Measurements from ENCODE around the gene THOC5.
"Not testable (repeated sequence)": the region's sequence is repeated elsewhere in the genome, so short reads cannot be mapped to it uniquely, and the experiment has no call there.

The THOC5 gene

DNA sequence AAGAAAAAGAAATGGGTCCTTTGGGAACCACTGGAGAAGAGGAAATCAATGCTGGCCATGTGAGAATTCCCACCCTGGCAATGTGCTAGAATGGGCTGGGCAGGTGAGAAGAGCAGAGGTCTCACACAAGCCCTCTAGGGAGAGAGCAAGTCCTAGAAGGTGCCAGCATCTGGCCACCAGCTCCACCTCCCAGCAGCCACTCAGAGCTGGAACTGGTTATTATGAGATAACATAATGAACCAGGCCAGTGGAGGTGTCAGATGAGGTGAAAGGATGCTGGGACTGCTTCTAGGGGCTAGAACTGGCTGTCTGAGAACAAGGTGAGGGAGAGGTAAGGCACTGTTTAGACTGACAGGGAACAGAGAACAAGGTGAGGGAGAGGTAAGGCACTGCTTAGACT lies 44.3 kb downstream of the THOC5 start:
- FAIRE-seq: no peak

DNA sequence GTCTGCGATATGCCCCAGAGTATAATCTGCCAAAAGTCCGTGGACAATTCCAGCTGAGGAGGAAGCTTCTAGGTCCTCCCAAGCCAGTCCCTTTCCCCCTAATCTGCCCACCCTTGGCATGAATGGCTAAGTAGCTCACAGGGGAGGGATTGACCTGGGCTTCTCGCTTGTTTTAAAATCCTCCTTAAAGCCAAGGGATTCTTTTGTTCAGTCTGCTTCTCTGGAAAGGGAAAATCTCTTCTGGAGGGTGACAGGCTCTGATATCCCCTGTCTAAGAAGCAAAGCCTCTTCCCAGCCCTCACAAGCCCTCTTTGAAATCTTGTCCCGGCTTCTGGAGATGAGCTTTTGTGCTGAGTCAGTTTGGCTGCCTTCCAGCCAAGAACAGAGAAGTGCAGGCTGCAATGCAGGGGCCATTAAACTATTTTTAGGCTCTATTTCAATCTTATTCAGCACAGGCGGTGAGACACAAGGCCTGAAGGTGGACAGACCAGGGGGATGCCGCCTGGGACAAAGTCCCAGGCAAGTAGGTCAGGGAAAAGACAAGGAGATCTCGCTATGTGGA lies 49.7 kb downstream of the THOC5 start:
- FAIRE-seq: no peak

DNA sequence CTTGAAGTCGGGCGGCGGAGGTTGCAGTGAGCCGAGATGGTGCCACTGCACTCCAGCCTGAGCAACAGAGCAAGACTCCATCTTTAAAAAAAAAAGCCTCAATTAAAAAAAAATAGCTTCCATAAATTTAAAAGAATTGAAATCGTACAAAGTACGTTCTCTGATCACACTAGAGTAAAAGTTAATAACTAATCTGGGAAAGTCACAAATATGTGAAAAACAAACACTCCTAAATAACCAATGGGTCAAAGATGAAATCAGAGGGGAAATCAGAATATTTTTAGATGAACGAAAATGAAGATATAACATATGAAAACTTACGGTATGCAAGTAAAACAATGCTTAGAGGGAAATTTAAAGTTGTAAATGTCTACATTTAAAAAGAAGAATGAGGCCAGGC lies 53.7 kb downstream of the THOC5 start:
- FAIRE-seq: peak; percentile 31

DNA sequence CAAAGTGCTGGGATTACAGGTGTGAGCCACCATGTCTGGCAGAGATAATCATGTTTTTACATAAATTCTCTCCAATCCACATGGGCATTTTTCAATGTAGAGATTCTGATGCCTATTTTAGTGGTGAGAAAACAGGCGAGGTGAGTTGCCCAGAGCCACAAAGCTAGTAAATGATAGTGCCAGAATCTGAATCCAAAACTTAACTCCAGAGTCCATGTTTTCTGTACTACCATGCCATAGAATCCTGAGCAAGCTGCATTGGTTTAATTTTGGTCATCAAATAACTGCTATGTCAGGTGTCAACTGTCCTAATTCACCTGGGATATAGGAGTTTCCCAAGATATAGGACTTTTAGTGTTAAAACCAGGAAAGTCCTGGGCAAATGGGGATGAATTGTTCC lies 59.9 kb downstream of the THOC5 start:
- FAIRE-seq: no peak

DNA sequence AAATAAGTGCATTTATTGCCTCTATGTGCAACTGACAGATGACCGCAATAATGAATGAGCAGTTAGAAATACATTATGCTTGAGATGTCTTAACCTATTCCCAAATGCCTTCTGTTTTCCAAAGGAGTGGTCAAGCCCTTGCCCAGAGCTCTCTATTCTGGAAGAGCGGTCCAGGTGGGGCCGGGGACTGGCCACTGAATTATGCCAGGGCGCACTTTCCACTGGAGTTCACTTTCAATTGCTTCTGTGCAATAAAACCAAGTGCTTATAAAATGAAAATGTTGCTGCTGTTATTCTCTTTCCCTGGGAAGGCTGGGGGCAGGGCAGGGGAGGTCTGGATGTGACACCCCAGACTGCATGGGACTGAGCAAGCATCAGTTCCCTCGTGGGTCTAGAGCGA lies 62.5 kb downstream of the THOC5 start:
- FAIRE-seq: no peak

DNA sequence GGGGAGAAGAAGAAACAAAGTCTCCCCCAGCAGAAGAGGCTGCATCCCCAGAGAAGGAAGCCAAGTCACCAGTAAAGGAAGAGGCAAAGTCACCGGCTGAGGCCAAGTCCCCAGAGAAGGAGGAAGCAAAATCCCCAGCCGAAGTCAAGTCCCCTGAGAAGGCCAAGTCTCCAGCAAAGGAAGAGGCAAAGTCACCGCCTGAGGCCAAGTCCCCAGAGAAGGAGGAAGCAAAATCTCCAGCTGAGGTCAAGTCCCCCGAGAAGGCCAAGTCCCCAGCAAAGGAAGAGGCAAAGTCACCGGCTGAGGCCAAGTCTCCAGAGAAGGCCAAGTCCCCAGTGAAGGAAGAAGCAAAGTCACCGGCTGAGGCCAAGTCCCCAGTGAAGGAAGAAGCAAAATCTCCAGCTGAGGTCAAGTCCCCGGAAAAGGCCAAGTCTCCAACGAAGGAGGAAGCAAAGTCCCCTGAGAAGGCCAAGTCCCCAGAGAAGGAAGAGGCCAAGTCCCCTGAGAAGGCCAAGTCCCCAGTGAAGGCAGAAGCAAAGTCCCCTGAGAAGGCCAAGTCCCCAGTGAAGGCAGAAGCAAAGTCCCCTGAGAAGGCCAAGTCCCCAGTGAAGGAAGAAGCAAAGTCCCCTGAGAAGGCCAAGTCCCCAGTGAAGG lies 64.3 kb downstream of the THOC5 start:
- FAIRE-seq: not testable (repeated sequence)

DNA sequence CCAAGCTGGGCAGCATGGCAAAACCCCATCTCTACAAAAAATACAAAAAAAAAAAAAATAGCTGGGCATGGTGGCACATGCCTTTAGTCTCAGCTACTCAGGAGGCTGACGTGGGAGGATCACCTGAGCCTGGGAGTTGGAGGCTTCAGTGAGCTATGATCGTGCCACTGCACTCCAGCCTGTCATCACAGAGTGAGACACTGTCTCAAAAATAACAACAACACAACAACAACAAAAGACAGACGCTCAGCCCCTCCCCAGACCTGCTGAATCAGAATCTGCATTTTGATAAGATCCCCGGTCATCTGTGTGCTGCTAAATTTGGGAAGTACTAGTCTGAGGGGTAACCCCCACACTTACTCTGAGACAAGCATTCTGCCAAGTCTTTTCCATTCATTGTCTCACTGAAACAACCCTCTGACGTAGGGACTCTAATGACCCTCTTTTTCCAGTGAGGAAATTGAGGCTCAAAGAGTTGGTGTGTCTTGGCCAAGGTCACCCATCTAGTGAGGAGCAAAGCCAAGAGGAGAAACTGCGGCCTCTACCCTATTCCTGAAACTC lies 66.1 kb downstream of the THOC5 start:
- FAIRE-seq: no peak

DNA sequence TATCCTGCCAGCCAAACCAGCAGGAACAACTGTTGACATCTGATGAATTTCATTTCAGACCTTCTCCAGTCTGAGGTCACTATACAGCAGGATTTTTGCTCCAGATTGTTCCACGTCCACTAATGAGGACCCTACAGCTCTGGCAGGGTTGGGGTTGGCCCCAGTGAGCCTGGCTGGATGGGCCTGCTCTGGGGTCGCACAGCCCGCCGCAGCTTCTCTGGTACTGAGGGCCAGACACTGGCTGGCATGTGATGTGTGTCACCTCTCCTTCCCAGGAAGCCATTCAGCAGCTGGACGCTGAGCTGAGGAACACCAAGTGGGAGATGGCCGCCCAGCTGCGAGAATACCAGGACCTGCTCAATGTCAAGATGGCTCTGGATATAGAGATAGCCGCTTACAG lies 68.1 kb downstream of the THOC5 start:
- FAIRE-seq: no peak

DNA sequence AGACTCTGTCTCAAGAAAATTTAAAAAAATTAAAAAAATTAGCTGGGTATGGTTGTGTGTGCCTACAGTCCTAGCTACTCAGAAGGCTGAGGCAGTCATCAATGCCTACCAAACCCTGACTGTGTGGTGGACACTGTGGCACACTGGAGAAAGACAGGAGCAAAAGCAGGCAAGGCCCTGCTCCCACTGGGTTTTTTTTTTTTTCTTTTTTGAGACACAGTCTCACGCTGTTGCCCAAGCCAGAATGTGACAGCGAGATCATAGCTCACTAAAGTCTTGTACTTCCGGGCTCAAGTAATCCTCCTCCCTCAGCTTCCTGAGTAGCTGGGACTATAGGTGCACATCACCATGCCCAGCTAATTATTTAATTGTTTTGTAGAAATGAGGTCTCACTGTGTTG lies 68.9 kb downstream of the THOC5 start:
- no peak for FAIRE-seq

DNA sequence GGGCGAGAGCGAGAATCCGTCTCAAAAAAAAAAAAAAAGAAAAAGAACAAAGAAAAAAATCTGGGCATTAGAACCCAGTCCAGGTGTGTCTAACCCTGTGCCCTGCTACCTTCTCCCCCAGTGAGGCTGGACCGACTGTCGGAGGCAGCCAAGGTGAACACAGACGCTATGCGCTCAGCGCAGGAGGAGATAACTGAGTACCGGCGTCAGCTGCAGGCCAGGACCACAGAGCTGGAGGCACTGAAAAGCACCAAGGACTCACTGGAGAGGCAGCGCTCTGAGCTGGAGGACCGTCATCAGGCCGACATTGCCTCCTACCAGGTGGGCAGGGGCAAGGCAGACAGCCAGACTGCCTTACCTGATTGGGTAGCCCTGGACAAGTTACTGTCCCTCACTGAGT lies 70.3 kb downstream of the THOC5 start:
- no peak for FAIRE-seq

DNA sequence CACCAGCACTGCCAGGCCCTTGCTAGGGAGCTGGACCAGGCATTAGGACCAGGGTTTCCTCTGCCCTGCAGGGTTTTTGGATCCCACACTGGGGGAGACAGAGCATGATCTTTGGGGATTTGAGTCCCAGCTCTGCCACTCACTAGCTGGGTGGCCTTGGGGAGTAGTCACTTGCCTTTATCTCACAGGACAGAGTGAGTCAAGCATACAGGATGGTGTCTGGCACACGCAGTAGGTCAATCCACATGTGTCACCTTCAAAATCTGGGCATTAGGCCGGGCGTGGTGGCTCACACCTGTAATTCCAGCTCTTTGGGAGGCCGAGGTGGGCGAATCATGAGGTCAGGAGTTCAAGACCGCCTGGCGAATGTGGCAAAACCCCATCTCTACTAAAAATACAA lies 70.8 kb downstream of the THOC5 start:
- no peak for FAIRE-seq

DNA sequence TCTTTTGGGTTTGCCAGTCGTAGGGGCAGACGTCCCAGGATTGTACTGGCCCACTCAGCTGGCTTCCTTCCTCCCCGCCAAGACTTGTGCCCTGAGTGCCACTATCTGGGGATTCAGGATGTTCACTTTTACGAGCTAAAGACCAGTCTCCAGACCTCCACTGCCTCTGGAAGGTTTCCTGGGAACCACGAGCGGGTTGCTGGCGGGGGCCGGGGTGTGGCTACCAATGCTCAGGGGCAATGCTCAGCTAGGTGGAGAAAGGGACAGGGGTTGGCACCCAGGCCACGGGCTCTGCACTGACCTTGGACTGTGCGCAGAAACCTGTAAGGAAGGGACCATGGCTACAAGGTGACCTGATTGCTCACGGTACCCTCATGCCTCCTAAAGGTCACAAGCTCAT lies 71.3 kb downstream of the THOC5 start:
- FAIRE-seq: no peak

DNA sequence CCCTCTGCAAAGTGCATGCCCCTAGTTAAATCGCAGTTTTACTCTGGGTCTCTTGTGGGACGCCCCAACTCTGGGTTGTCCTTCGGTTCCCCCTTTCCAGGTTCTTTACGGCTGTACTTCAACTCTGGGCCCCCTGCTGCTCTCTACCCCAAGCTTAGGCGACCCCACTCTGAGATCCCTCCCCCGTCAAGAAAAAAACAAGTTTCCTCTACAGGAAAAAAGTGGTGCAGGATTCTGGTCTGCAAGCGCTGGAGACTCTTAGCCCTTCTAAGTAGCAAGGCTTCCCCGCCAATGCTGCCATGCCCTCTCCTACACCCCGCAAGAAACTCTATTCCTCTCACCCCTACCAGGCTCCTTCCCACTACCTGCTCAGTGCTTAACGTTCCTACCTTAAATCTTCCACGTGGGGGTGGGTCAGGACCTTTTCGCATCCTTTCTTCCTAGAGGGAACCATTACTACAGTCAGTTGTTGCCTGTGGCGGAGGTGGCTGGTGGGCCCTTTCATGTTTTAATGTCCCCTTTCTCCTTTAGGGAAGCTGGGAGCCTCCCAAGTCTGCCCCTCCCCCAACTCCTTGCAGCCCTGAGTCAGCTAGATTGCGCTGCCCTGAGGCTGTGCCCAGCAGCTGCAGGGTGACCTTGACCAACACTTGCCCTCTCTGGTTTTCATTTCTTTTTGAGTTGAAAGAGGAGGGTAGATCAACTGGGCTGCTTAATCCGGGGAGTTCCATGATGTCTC lies 72.1 kb downstream of the THOC5 start:
- FAIRE-seq: no peak

DNA sequence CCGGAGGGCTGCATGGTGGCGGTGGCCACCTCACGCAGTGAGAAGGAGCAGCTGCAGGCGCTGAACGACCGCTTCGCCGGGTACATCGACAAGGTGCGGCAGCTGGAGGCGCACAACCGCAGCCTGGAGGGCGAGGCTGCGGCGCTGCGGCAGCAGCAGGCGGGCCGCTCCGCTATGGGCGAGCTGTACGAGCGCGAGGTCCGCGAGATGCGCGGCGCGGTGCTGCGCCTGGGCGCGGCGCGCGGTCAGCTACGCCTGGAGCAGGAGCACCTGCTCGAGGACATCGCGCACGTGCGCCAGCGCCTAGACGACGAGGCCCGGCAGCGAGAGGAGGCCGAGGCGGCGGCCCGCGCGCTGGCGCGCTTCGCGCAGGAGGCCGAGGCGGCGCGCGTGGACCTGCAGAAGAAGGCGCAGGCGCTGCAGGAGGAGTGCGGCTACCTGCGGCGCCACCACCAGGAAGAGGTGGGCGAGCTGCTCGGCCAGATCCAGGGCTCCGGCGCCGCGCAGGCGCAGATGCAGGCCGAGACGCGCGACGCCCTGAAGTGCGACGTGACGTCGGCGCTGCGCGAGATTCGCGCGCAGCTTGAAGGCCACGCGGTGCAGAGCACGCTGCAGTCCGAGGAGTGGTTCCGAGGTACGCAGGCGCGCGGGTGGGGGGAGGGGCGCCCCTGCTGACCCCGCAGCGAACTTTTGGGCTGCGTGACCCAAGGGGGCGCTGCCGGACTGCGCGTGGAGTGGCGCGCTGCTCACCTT lies 72.9 kb downstream of the THOC5 start:
- no peak for FAIRE-seq

DNA sequence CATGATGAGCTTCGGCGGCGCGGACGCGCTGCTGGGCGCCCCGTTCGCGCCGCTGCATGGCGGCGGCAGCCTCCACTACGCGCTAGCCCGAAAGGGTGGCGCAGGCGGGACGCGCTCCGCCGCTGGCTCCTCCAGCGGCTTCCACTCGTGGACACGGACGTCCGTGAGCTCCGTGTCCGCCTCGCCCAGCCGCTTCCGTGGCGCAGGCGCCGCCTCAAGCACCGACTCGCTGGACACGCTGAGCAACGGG lies 73.4 kb downstream of the THOC5 start:
- no peak for FAIRE-seq

DNA sequence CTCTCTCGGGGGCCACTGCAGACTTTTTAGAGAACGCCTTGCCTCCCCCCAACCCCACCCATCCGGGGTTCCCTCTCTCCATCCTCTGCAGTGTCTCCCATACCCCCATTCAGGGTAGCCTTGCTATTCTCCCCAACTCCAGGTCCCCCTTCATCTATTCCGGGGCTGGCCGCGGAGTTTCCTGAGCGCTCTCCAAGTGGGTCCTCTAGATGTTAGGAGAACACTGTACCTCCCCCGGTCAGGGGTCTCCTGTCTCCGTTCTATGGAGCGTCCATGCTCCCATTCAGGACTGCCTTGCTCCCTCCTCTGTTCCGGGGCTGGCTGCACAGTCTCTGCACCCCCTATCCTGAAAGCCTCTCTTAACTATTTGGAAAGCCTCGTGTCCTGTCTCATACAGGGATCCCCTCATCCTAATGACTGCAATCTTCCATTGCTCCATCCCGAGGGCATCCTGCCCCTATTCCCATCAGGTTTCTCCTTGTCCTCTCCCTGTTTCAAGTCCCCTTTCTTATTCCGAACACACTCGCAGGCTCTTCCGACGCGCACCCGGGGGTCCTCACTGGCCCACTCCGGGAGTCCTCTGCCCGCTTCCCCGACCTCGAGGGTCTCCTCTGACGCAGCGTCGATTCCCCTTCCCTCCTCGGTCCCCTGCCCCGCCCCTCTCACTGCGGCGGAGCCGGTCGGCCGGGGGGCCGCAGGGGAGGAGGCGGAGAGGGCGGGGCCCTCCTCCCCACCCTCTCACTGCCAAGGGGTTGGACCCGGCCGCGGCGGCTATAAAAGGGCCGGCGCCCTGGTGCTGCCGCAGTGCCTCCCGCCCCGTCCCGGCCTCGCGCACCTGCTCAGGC lies 73.9 kb downstream of the THOC5 start, which contains the start of gene NEFH:
TSS of gene NEFH (plus strand) at position 802 of the 845 bp plus-strand sequence. CDS start 45 bp downstream, outside the sequence.
- no peak for FAIRE-seq

DNA sequence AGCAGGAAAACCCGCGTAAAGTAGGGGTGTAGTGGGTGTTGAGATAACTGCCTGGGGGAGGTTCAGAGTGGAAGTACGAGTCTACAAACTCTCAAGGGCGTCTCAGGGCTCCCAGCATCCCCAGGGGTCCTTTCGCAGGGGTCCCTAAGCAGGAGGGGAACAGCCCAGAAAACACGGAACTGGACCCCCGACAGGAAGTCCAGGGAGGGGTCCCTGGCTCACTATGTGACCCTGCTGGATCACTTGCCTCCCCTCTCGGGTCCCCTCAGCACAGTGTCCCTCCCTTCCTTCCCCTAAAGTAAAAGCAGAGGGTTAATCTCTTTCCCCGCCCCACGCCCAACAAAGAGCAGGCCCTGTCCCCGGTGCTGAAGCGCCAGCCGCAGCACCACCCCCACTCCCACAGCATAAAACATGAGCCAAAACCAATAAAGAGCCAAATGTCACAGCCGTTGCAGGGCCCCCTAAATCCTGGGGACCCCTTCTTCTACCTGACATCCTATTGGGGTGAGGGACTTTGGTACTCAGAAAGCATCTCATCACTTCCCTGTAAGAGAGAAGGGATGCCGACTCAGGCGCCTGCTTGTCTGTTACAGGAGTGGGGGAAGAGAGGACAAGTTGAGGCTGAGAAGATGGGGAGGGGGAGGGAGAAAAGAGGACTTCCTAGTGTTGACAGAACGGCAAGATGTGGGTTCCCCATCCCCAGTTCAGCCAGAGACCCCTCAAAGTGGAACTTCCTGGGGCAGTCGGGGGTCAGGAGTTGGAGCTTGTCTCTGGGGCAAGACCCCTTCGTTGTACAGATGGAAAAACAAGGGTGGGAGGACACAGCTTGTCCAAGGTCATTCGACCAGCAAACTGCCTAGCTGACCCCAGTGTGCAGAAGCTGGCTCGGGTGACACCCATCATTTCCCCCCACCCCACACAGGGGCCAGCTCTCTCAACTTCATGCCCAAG lies 75.0 kb downstream of the THOC5 start:
- no peak for FAIRE-seq

DNA sequence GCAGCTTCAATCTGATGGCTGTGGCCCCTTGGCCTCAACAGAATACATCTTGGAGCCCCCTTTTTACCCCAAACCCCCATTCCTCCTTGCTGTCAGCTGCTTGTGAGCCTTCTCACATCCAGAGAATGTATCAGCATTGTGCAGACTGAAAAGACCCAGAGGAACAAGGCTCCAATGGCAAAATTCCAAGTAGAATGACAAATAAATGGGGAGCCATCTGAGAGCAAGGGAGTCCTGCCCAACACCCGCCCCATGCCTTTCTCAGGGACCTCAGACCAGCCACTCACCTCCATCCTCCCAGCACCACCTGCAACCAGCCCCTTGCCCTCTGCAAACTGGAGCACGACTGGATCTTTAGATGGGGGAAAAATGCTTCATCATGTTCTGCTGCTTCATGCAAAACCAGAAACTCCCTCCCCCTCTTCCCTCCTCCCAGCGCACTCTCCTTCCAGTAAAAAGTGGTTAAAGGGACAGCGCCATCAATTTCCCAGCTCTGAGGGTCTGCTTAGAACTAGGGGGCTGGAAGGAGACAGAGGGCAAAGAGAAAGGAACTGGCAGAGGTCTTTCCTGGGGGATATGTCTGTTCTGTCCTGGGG lies 75.7 kb downstream of the THOC5 start:
- no peak for FAIRE-seq

DNA sequence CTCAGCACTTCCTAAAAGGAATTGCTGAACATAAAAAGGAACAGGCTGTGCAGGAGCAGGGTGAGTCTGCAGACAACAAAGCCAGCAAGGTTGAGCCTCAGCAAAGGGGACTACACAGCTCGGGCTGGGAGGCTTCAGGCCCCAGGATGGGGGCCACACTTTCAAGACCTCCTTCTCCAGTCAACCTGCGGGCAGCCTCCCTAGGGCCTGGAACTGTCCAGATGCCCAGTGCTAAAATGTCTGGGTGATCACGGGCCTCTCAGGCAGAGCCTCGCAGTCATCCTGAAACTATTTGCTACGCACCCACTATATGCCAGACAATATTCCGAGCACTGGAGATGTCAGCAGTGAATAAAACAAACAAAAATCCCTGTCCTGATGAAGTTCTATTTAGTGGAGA lies 77.4 kb downstream of the THOC5 start:
- FAIRE-seq: no peak

DNA sequence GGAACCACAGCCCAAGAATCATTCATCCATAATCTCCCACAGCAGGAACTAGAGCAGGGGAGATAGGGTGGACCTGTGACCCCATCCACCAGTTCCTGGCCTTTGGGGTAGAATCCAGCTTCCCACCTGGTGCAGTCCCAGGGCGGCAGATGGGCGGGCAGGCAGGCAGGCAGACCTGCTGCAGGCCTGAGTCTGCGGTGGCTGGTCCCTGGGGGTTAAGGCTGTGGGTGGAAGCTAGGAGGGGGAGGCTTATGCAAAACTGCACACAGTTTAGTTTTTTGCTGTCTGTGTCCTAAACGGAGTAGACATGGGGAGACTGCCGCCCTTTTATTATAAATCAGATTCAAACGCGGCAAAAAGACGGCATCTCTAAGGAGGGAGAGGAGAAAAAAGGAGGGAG lies 78.0 kb downstream of the THOC5 start:
- FAIRE-seq: no peak

DNA sequence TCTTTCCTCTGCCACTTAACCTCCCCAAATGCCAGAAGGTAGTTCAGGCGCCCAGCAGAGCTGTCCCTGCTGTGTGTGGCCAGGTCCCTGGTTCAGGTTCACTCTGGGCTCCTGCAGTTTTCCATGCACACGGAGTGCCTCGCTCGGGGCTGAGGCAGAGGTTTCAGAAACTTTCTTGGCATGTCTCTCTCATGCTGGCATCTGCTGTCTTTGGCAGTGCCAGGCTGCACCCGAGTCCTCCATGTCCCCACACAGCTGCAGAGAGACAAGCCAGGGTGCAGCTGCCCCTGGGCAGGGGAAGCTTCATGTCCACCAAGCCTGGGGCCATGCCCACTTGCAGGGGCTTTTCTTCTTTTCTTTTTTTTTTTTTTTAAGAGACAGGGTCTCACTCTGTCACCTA lies 80.6 kb downstream of the THOC5 start:
- FAIRE-seq: no peak

All from G401.6 (cell line).